ENCODE data around the gene SLC9A4. TPM values are rescaled to one million over a fixed set of nuclear protein-coding genes. Genes with fewer than 3 reads are reported as not detected.
A peak's percentile ranks its signal among the peaks of the same experiment; 100 is the strongest.

SLC9A4 gene, protein sequence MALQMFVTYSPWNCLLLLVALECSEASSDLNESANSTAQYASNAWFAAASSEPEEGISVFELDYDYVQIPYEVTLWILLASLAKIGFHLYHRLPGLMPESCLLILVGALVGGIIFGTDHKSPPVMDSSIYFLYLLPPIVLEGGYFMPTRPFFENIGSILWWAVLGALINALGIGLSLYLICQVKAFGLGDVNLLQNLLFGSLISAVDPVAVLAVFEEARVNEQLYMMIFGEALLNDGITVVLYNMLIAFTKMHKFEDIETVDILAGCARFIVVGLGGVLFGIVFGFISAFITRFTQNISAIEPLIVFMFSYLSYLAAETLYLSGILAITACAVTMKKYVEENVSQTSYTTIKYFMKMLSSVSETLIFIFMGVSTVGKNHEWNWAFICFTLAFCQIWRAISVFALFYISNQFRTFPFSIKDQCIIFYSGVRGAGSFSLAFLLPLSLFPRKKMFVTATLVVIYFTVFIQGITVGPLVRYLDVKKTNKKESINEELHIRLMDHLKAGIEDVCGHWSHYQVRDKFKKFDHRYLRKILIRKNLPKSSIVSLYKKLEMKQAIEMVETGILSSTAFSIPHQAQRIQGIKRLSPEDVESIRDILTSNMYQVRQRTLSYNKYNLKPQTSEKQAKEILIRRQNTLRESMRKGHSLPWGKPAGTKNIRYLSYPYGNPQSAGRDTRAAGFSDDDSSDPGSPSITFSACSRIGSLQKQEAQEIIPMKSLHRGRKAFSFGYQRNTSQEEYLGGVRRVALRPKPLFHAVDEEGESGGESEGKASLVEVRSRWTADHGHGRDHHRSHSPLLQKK
- polyA plus RNA-seq (2012; ENCODE audit: insufficient read depth, insufficient read length, low read depth): not detected

DNA sequence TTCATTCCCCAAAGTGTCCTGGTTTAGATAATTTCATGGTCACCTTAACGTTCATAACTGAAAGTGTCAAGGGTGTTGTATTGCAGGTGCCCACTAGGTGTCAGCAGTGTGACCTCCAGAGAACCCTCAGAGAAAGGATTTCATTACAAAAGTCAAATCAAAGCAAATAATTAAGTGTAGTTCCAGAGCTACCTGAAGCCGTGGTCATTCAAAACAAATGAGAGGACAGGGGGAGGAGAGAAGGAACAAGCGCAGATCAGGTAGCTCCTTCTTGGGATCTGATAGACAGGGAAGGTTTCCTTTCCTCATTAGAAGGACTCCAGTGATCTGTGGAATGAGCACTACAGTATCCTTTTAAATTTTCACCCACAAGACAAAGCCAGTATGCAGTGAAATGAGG is at the start of gene SLC9A4:
SLC9A4 (plus strand) TSS at position 207 of the 400 bp plus-strand sequence. CDS start 534 bp downstream, outside the sequence.
- H3K27me3 ChIP-seq: no peaks in the 10 kb centered on the region
- H3K4me1 ChIP-seq: no peaks in the 10 kb centered on the region
- H3K36me3 ChIP-seq: no peaks in the 10 kb centered on the region
- DNase-seq: peak; percentile 10
- no peaks in the 10 kb centered on the region for H3K9me3 ChIP-seq
- TF ChIP-seq, protein P1, sequence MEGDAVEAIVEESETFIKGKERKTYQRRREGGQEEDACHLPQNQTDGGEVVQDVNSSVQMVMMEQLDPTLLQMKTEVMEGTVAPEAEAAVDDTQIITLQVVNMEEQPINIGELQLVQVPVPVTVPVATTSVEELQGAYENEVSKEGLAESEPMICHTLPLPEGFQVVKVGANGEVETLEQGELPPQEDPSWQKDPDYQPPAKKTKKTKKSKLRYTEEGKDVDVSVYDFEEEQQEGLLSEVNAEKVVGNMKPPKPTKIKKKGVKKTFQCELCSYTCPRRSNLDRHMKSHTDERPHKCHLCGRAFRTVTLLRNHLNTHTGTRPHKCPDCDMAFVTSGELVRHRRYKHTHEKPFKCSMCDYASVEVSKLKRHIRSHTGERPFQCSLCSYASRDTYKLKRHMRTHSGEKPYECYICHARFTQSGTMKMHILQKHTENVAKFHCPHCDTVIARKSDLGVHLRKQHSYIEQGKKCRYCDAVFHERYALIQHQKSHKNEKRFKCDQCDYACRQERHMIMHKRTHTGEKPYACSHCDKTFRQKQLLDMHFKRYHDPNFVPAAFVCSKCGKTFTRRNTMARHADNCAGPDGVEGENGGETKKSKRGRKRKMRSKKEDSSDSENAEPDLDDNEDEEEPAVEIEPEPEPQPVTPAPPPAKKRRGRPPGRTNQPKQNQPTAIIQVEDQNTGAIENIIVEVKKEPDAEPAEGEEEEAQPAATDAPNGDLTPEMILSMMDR (IDR thresholded peaks at IDR 0.05; ENCODE audit: low read depth, low read length): peak; percentile 73
- no peak within 1 kb of the TSS for H3K4me3 ChIP-seq (ENCODE audit: low read depth, low read length)

- H3K9me3 ChIP-seq: no peaks in the 10 kb centered on the region
- H3K4me1 ChIP-seq: no peaks in the 10 kb centered on the region
- H3K36me3 ChIP-seq: no peaks in the 10 kb centered on the region
- no peak overlapping the region for H3K4me3 ChIP-seq (ENCODE audit: low read depth, low read length)
- no peak for DNase-seq
- H3K27me3 ChIP-seq: no peaks in the 10 kb centered on the region
- TF ChIP-seq, protein P1 (IDR thresholded peaks at IDR 0.05; ENCODE audit: low read depth, low read length): no peak
Observed at GRCh38 chr2:102423368-102423767, 49.7 kb upstream of the SLC9A4 start.

- no peaks in the 10 kb centered on the region for H3K9me3 ChIP-seq
Observed at GRCh38 chr2:102424754-102425153, 48.3 kb upstream of the SLC9A4 start.

DNA sequence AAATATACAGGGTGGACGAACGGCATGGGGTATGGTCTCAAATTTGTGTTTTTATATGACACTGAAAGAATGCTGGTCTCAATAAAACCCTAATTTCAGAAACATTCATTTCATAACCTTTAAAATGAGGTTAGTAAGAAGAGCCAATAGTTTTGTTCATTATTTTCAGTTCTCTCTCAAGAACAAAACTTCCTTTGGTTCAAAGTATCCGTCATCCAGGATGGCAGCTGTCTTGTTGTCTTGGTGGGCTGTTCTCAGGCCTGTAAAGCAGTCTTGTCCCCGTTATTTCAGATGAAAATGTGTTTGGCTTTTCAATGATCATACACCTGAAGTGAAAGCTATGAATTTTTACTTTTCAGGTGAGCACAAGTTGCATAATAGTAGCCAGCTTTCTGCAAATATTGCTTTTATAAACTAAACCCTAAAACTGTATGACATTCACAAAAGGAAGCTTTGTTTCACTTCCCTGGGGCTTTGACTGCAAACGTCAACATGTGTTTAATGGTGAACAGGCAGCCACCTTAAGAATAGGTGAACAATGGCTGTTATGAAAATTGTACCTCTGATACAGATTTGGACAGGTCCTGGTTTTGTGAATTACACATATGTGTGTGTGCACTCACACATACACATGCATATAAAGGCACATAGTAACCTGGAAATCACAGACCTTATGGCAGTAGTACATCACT is 47.4 kb upstream of the SLC9A4 start:
- Histone ChIP-seq H3K36me3 (no peaks in the 10 kb centered on the region), H3K9me3 (no peaks in the 10 kb centered on the region), H3K4me1 (no peaks in the 10 kb centered on the region), H3K27me3 (no peaks in the 10 kb centered on the region), H3K4me3 (ENCODE audit: low read depth, low read length) (no peak overlapping the region)
- TF ChIP-seq, protein P1 (IDR thresholded peaks at IDR 0.05; ENCODE audit: low read depth, low read length): no peak
- no peak for DNase-seq

More at GRCh38 chr2:102424754-102425153, 48.3 kb upstream of the SLC9A4 start:
- no peaks in the 10 kb centered on the region for H3K36me3 ChIP-seq
- no peak for DNase-seq
- H3K4me3 ChIP-seq (ENCODE audit: low read depth, low read length): no peak overlapping the region
- TF ChIP-seq, protein P1 (IDR thresholded peaks at IDR 0.05; ENCODE audit: low read depth, low read length): no peak
- H3K4me1 ChIP-seq: no peaks in the 10 kb centered on the region
- no peaks in the 10 kb centered on the region for H3K27me3 ChIP-seq

GRCh38 chr2:102427249-102427648 is 45.8 kb upstream of the SLC9A4 start:
- H3K4me1 ChIP-seq: no peaks in the 10 kb centered on the region
- H3K9me3 ChIP-seq: no peaks in the 10 kb centered on the region
- TF ChIP-seq, protein P1 (IDR thresholded peaks at IDR 0.05; ENCODE audit: low read depth, low read length): no peak
- no peak overlapping the region for H3K4me3 ChIP-seq (ENCODE audit: low read depth, low read length)
- DNase-seq: no peak
- H3K36me3 ChIP-seq: no peaks in the 10 kb centered on the region
- H3K27me3 ChIP-seq: no peaks in the 10 kb centered on the region
